HepG2 (cell line): Measurements from ENCODE around the gene CDC42EP1. TPM values are rescaled to one million over a fixed set of nuclear protein-coding genes. Genes with fewer than 3 reads are reported as not detected.

Source experiments
- CREB3 ChIP-seq: sonication (generic); formaldehyde crosslinking; IDR thresholded peaks from 2 replicates; pipeline ENCODE4 v1.5.0; 2020; ENCODE audit warnings: missing genetic modification reagents
- HNF4A ChIP-seq: sonication (generic); formaldehyde crosslinking; IDR thresholded peaks from 2 replicates; pipeline ENCODE4 v1.4.0; 2020; ENCODE audit warnings: missing genetic modification reagents
- IRF1 ChIP-seq: sonication (generic); formaldehyde crosslinking; IDR thresholded peaks from 2 replicates; pipeline ENCODE4 v1.4.0; 2020; ENCODE audit warnings: low read depth, mild to moderate bottlenecking, missing genetic modification reagents
- MXI1 ChIP-seq: IDR thresholded peaks from 3 replicates; pipeline ENCODE4 v1.6.1; 2012; ENCODE audit warnings: low read depth, low read length, inconsistent platforms, borderline replicate concordance
- PHF21A ChIP-seq: sonication (generic); formaldehyde crosslinking; IDR thresholded peaks from 2 replicates; pipeline ENCODE4 v1.5.0; 2020; ENCODE audit warnings: mild to moderate bottlenecking, missing genetic modification reagents
- SNAPC4 ChIP-seq: sonication (generic); formaldehyde crosslinking; IDR thresholded peaks from 2 replicates; pipeline ENCODE4 v1.4.0; 2020; ENCODE audit warnings: mild to moderate bottlenecking, missing genetic modification reagents
- SPEN ChIP-seq: sonication (generic); formaldehyde crosslinking; IDR thresholded peaks from 2 replicates; pipeline ENCODE4 v1.5.1; 2020; ENCODE audit warnings: low read depth, mild to moderate bottlenecking, missing genetic modification reagents
- ZBED4 ChIP-seq: sonication (generic); formaldehyde crosslinking; IDR thresholded peaks from 2 replicates; pipeline ENCODE4 v1.4.0; 2020; ENCODE audit warnings: missing genetic modification reagents, borderline replicate concordance
- ZC3H4 ChIP-seq: sonication (generic); formaldehyde crosslinking; IDR thresholded peaks from 2 replicates; pipeline ENCODE4 v1.4.0; 2020; ENCODE audit warnings: missing genetic modification reagents, borderline replicate concordance
- ZNF263 ChIP-seq: sonication (generic); formaldehyde crosslinking; IDR thresholded peaks from 2 replicates; pipeline ENCODE4 v1.4.0; 2020; ENCODE audit warnings: missing genetic modification reagents
- ZNF367 ChIP-seq: sonication (generic); formaldehyde crosslinking; IDR thresholded peaks from 2 replicates; pipeline ENCODE4 v1.4.0; 2020; ENCODE audit warnings: missing genetic modification reagents, borderline replicate concordance
- ZNF382 ChIP-seq: sonication (generic); formaldehyde crosslinking; IDR thresholded peaks from 2 replicates; pipeline ENCODE4 v1.5.0; 2020; ENCODE audit warnings: missing genetic modification reagents, mild to moderate bottlenecking, borderline replicate concordance
- ZNF576 ChIP-seq: sonication (generic); formaldehyde crosslinking; IDR thresholded peaks from 2 replicates; pipeline ENCODE4 v1.4.0; 2020; ENCODE audit warnings: mild to moderate bottlenecking, missing genetic modification reagents
- ZNF672 ChIP-seq: sonication (generic); formaldehyde crosslinking; IDR thresholded peaks from 2 replicates; pipeline ENCODE4 v1.8.1; 2022; ENCODE audit warnings: missing genetic modification reagents
- ZNF713 ChIP-seq: sonication (generic); formaldehyde crosslinking; IDR thresholded peaks from 2 replicates; pipeline ENCODE4 v1.4.0; 2020; ENCODE audit warnings: mild to moderate bottlenecking, missing genetic modification reagents
- ZSCAN29 ChIP-seq: sonication (generic); formaldehyde crosslinking; conservative IDR thresholded peaks from 2 replicates; pipeline ENCODE4 v1.4.0; 2020; ENCODE audit warnings: mild to moderate bottlenecking, missing genetic modification reagents
- ZSCAN30 ChIP-seq: sonication (generic); formaldehyde crosslinking; IDR thresholded peaks from 2 replicates; pipeline ENCODE4 v1.5.0; 2020; ENCODE audit warnings: mild to moderate bottlenecking, missing genetic modification reagents
- polyA plus RNA-seq, 8 experiments: library from polyadenylated mRNA; depleted of rRNA in 3 of 8; stranded (reverse) in 7 of 8; unstranded in 1 of 8; fragments of >200 nt; fragmentation: Illumina TruSeq in 4 of 8; extraction: Trizol in 4 of 8; gene quantifications; 2 replicates each; pipeline versions ENCODE4 v1.2.1 to v1.2.3, GENCODE V29; 2011 to 2016; ENCODE audit warnings: low read depth in 4 of 8, missing spikeins in 1 of 8, mixed read lengths in 1 of 8; ENCODE audit not compliant: insufficient read depth in 1 of 8
- total RNA-seq, 5 experiments: library from RNA; depleted of rRNA; stranded (reverse); fragments of >200 nt; fragmentation: Illumina TruSeq; extraction: Trizol; gene quantifications; 2 replicates each; pipeline ENCODE4 v1.2.3, GENCODE V29; 2016; ENCODE audit warnings: low read depth in 1 of 5

CDC42EP1 gene
- total and polyA plus RNA-seq, 2 of the 13 experiments (the other 11 are each of a cell fraction or from before 2014, with no cell fraction given): 17.1 to 29.5 TPM

GRCh38 chr22:37561212-37562048, 1.1 kb downstream of the CDC42EP1 start (continued):
- peak; percentile 59; the same call in 1 of the 2 replicates for TF ChIP-seq SNAPC4
- TF ChIP-seq ZBED4 (CRISPR knock-in tag): peak; percentile 53; the same call in 1 of the 2 replicates
- TF ChIP-seq IRF1: no peak
- no peak for TF ChIP-seq ZNF713
- peak; percentile 94; the same call in 2 of the 3 replicates for TF ChIP-seq MXI1
- peak; percentile 66; the same call in 1 of the 2 replicates for TF ChIP-seq HNF4A (CRISPR knock-in tag)
- 0 out of 2 replicates have a peak, but pooled peaks have one; percentile 49 for TF ChIP-seq ZNF576 (CRISPR knock-in tag)
- TF ChIP-seq ZSCAN30 (CRISPR knock-in tag): no peak
- TF ChIP-seq ZC3H4 (CRISPR knock-in tag): 0 out of 2 replicates have a peak, but pooled peaks have one; percentile 37
- peak; percentile 65 for TF ChIP-seq PHF21A (CRISPR knock-in tag)
- 0 out of 2 replicates have a peak, but pooled peaks have one; percentile 74 for TF ChIP-seq ZNF367
- peak; percentile 46; the same call in 1 of the 2 replicates for TF ChIP-seq ZNF263 (CRISPR knock-in tag)
- TF ChIP-seq ZSCAN29 (CRISPR knock-in tag): no peak
- TF ChIP-seq ZNF672 (CRISPR knock-in tag): 0 out of 2 replicates have a peak, but pooled peaks have one; percentile 11
- TF ChIP-seq ZNF382: no peak
- peak; percentile 85 for TF ChIP-seq SPEN
- peak; percentile 70; the same call in 1 of the 2 replicates for TF ChIP-seq CREB3 (CRISPR knock-in tag)
